ENCODE data around the gene TBC1D4.
A peak's percentile ranks its signal among the peaks of the same experiment; 100 is the strongest.

The TBC1D4 gene

GRCh38 chr13:75416327-75417011 is 65.5 kb downstream of the TBC1D4 start:
- DNase-seq (ENCODE audit: low read depth) = no peak

- peak; percentile 74 for DNase-seq (ENCODE audit: low read depth)
These were observed 66.3 kb downstream of the TBC1D4 start for GRCh38 chr13:75415694-75416093.

GRCh38 chr13:75415171-75415570 is 66.8 kb downstream of the TBC1D4 start:
- no peak for DNase-seq (ENCODE audit: low read depth)

- no peak for DNase-seq (ENCODE audit: low read depth)
These were observed 67.7 kb downstream of the TBC1D4 start for GRCh38 chr13:75414036-75414827.

GRCh38 chr13:75411924-75412537 is 69.9 kb downstream of the TBC1D4 start:
- DNase-seq (ENCODE audit: low read depth) = no peak

GRCh38 chr13:75410207-75410606 is 71.8 kb downstream of the TBC1D4 start:
- no peak for DNase-seq (ENCODE audit: low read depth)

- no peak for DNase-seq (ENCODE audit: low read depth)
These were observed 74.0 kb downstream of the TBC1D4 start for GRCh38 chr13:75407998-75408397.

- DNase-seq (ENCODE audit: low read depth) = no peak
These were observed 74.5 kb downstream of the TBC1D4 start for GRCh38 chr13:75407473-75407872.

- no peak for DNase-seq (ENCODE audit: low read depth)
These were observed 75.8 kb downstream of the TBC1D4 start for GRCh38 chr13:75405976-75406703.

GRCh38 chr13:75404726-75405125 is 77.2 kb downstream of the TBC1D4 start:
- DNase-seq (ENCODE audit: low read depth) = no peak

- no peak for DNase-seq (ENCODE audit: low read depth)
These were observed 79.2 kb downstream of the TBC1D4 start for GRCh38 chr13:75402787-75403186.

- DNase-seq (ENCODE audit: low read depth) = no peak
These were observed 81.2 kb downstream of the TBC1D4 start for GRCh38 chr13:75400775-75401174.

- DNase-seq (ENCODE audit: low read depth) = no peak
These were observed 82.1 kb downstream of the TBC1D4 start for GRCh38 chr13:75399879-75400217.

GRCh38 chr13:75399168-75399878 is 82.6 kb downstream of the TBC1D4 start:
- no peak for DNase-seq (ENCODE audit: low read depth)

- DNase-seq (ENCODE audit: low read depth) = no peak
These were observed 83.9 kb downstream of the TBC1D4 start for GRCh38 chr13:75398072-75398471.

GRCh38 chr13:75395901-75396300 is 86.1 kb downstream of the TBC1D4 start:
- no peak for DNase-seq (ENCODE audit: low read depth)

- no peak for DNase-seq (ENCODE audit: low read depth)
These were observed 86.9 kb downstream of the TBC1D4 start for GRCh38 chr13:75395066-75395465.

GRCh38 chr13:75393839-75394520 is 88.0 kb downstream of the TBC1D4 start:
- no peak for DNase-seq (ENCODE audit: low read depth)

GRCh38 chr13:75391432-75392100 is 90.4 kb downstream of the TBC1D4 start:
- DNase-seq (ENCODE audit: low read depth) = no peak

- DNase-seq (ENCODE audit: low read depth) = no peak
These were observed 91.7 kb downstream of the TBC1D4 start for GRCh38 chr13:75390229-75390628.

- no peak for DNase-seq (ENCODE audit: low read depth)
These were observed 96.3 kb downstream of the TBC1D4 start for GRCh38 chr13:75385708-75386083.

Data from GM04503 (cell line).